ENCODE measurements around the gene TMEM272.

- TF ChIP-seq, protein P1, sequence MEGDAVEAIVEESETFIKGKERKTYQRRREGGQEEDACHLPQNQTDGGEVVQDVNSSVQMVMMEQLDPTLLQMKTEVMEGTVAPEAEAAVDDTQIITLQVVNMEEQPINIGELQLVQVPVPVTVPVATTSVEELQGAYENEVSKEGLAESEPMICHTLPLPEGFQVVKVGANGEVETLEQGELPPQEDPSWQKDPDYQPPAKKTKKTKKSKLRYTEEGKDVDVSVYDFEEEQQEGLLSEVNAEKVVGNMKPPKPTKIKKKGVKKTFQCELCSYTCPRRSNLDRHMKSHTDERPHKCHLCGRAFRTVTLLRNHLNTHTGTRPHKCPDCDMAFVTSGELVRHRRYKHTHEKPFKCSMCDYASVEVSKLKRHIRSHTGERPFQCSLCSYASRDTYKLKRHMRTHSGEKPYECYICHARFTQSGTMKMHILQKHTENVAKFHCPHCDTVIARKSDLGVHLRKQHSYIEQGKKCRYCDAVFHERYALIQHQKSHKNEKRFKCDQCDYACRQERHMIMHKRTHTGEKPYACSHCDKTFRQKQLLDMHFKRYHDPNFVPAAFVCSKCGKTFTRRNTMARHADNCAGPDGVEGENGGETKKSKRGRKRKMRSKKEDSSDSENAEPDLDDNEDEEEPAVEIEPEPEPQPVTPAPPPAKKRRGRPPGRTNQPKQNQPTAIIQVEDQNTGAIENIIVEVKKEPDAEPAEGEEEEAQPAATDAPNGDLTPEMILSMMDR (IDR thresholded peaks at IDR 0.05): no peak
- TF ChIP-seq EZH2phosphoT487 (IDR thresholded peaks at IDR 0.05): no peak
These were observed 38.2 kb upstream of the TMEM272 start for GRCh38 chr13:51883226-51883600.
